Measurements from ENCODE around the gene NDUFV2.
A peak's percentile ranks its signal among the peaks of the same experiment; 100 is the strongest.

The NDUFV2 gene

GRCh38 chr18:9136315-9137155 lies 34.0 kb downstream of the NDUFV2 start, which contains the start of gene ANKRD12:
Gene ANKRD12 (plus strand): TSS chr18:9136781. CDS start chr18:9182433, 45,652 bp downstream.
- DNase-seq = peak; percentile 93
- Histone ChIP-seq H3K27me3 (replicated peaks) (no peaks in the 10 kb centered on the region), H3K36me3 (replicated peaks) (peaks cover 6% of the 10 kb centered on the region), H3K27ac (peak within 1 kb of the TSS; percentile 96), H3K4me3 (ENCODE audit: low read depth, low read length) (peak within 1 kb of the TSS; percentile 84)
- TF ChIP-seq CTCF (IDR thresholded peaks at IDR 0.05; ENCODE audit: low read depth, low read length, missing control alignments) = no peak
- in situ Hi-C loops (cut with HindIII; ENCODE audit: low pct_ligation_motif_present, low sequenced_read_pairs) = no loop called here

GRCh38 chr18:9137168-9138066 lies 34.9 kb downstream of the NDUFV2 start:
- Histone ChIP-seq H3K27me3 (replicated peaks) (no peaks in the 10 kb centered on the region), H3K36me3 (replicated peaks) (peaks cover 3% of the 10 kb centered on the region), H3K27ac (peak overlapping the region; percentile 96), H3K4me3 (ENCODE audit: low read depth, low read length) (peak overlapping the region; percentile 84)
- no peak for TF ChIP-seq CTCF (IDR thresholded peaks at IDR 0.05; ENCODE audit: low read depth, low read length, missing control alignments)
- in situ Hi-C loops (cut with HindIII; ENCODE audit: low pct_ligation_motif_present, low sequenced_read_pairs) = no loop called here
- DNase-seq = peak; percentile 77

- H3K36me3 ChIP-seq (replicated peaks) = peaks cover 3% of the 10 kb centered on the region
- in situ Hi-C loops (cut with HindIII; ENCODE audit: low pct_ligation_motif_present, low sequenced_read_pairs) = no loop called here
- no peak overlapping the region for H3K27ac ChIP-seq
- no peak overlapping the region for H3K4me3 ChIP-seq (ENCODE audit: low read depth, low read length)
- TF ChIP-seq CTCF (IDR thresholded peaks at IDR 0.05; ENCODE audit: low read depth, low read length, missing control alignments) = no peak
- DNase-seq = no peak
- H3K27me3 ChIP-seq (replicated peaks) = no peaks in the 10 kb centered on the region
These were observed 37.0 kb downstream of the NDUFV2 start for GRCh38 chr18:9139400-9140039.

- TF ChIP-seq CTCF (IDR thresholded peaks at IDR 0.05; ENCODE audit: low read depth, low read length, missing control alignments) = no peak
- no peak for DNase-seq
- no peak overlapping the region for H3K27ac ChIP-seq
- no peak overlapping the region for H3K4me3 ChIP-seq (ENCODE audit: low read depth, low read length)
- in situ Hi-C loops (cut with HindIII; ENCODE audit: low pct_ligation_motif_present, low sequenced_read_pairs) = no loop called here
- H3K36me3 ChIP-seq (replicated peaks) = peaks cover 3% of the 10 kb centered on the region
- H3K27me3 ChIP-seq (replicated peaks) = no peaks in the 10 kb centered on the region
These were observed 37.9 kb downstream of the NDUFV2 start for GRCh38 chr18:9140381-9140780.

GRCh38 chr18:9140984-9141383 lies 38.5 kb downstream of the NDUFV2 start:
- in situ Hi-C loops (cut with HindIII; ENCODE audit: low pct_ligation_motif_present, low sequenced_read_pairs) = no loop called here
- no peak for TF ChIP-seq CTCF (IDR thresholded peaks at IDR 0.05; ENCODE audit: low read depth, low read length, missing control alignments)
- H3K36me3 ChIP-seq (replicated peaks) = no peaks in the 10 kb centered on the region
- no peak for DNase-seq
- H3K4me3 ChIP-seq (ENCODE audit: low read depth, low read length) = no peak overlapping the region
- H3K27ac ChIP-seq = no peak overlapping the region
- H3K27me3 ChIP-seq (replicated peaks) = no peaks in the 10 kb centered on the region

Data from brain microvascular endothelial cell (primary cell).